Endothelial cell of umbilical vein (primary cell): ENCODE measurements around the gene GLIS2. TPM values are rescaled to one million over a fixed set of nuclear protein-coding genes. Genes with fewer than 3 reads are reported as not detected.

ENCODE experiments used
- BruUV-seq: library from RNA; stranded (reverse); fragments of 400-500 nt; replicated peaks from 2 replicates; lab custom pipeline; 2021; lab: Mats Ljungman, UMichigan
- CTCF ChIA-PET: fragments of 300-600, 350-600 bp; sonication (Branson Sonifier 250); formaldehyde crosslinking; loops from one replicate; lab custom pipeline; 2021; ENCODE audit warnings: antibody characterized with exemption, inconsistent platforms; lab: Charles Lee
- POLR2A ChIA-PET: fragments of 300-600, 350-600 bp; sonication (Branson Sonifier 250); formaldehyde crosslinking; loops from one replicate; lab custom pipeline; 2021; ENCODE audit warnings: antibody characterized with exemption, inconsistent platforms; lab: Charles Lee
- DNase-seq: peaks from one replicate; pipeline ENCODE4 v3.0.0-alpha.2; 2011; ENCODE audit warnings: low read depth, low spot score
- FAIRE-seq: peaks from 2 replicates; lab custom pipeline; 2011; peaks lifted over from hg19 to GRCh38; lab: Jason Lieb, UNC
- H2AFZ ChIP-seq: 2 replicates; pipeline ENCODE4 v1.6.0; 2012; ENCODE audit warnings: low read depth, low read length, control low read depth, inconsistent platforms
- H3K27ac ChIP-seq: 2 replicates; pipeline ENCODE4 v1.5.1; 2011; ENCODE audit warnings: low read depth, mild to moderate bottlenecking, control low read depth, low read length, moderate library complexity; ENCODE audit not compliant: insufficient read depth
- H3K27me3 ChIP-seq, 2 experiments: 2 replicates each; pipeline versions ENCODE4 v1.6.0 to v1.6.1; 2011; ENCODE audit warnings: low read length in 2 of 2, mixed read lengths in 1 of 2; ENCODE audit not compliant: control insufficient read depth in 2 of 2, insufficient read depth in 2 of 2
- H3K36me3 ChIP-seq, 2 experiments: 2 replicates in 1 of 2; 3 replicates in 1 of 2; pipeline ENCODE4 v1.5.1; 2011; ENCODE audit warnings: low read length in 2 of 2, mild to moderate bottlenecking in 1 of 2, moderate library complexity in 1 of 2; ENCODE audit not compliant: control insufficient read depth in 2 of 2, insufficient read depth in 2 of 2; ENCODE audit errors: extremely low read depth in 1 of 2
- H3K4me1 ChIP-seq: 3 replicates; pipeline ENCODE4 v1.5.1; 2011; ENCODE audit warnings: mild to moderate bottlenecking, low read length; ENCODE audit not compliant: control insufficient read depth, insufficient read depth; ENCODE audit errors: extremely low read depth
- H3K4me2 ChIP-seq: 2 replicates; pipeline ENCODE4 v1.6.1; 2011; ENCODE audit warnings: low read length, control low read depth, mixed read lengths; ENCODE audit not compliant: insufficient read depth
- H3K4me3 ChIP-seq, 3 experiments: fragments of 200-600 bp in 1 of 3; sonication (generic), shearing (Covaris generic) in 1 of 3; replicated peaks in 1 of 3; 2 replicates each; pipeline ENCODE4 v1.5.1; 2011 to 2016; ENCODE audit warnings: control low read depth in 3 of 3, low read length in 3 of 3, mild to moderate bottlenecking in 2 of 3, inconsistent platforms in 1 of 3, low read depth in 1 of 3, moderate library complexity in 1 of 3; ENCODE audit not compliant: insufficient read depth in 1 of 3
- H3K79me2 ChIP-seq: 2 replicates; pipeline ENCODE4 v1.6.0; 2012; ENCODE audit warnings: low read length, inconsistent platforms; ENCODE audit not compliant: control insufficient read depth, insufficient read depth
- H3K9ac ChIP-seq: replicated peaks from 2 replicates; pipeline ENCODE3; 2011; ENCODE audit warnings: low read length, control low read depth; ENCODE audit not compliant: insufficient read depth; ENCODE audit errors: extremely low read depth
- H3K9me1 ChIP-seq: replicated peaks from 3 replicates; pipeline ENCODE4 v1.6.0; 2011; ENCODE audit warnings: mild to moderate bottlenecking, low read length; ENCODE audit not compliant: control insufficient read depth, insufficient read depth; ENCODE audit errors: extremely low read depth
- H3K9me3 ChIP-seq: replicated peaks from 2 replicates; pipeline ENCODE4 v1.5.1; 2012; ENCODE audit warnings: low read length, inconsistent platforms; ENCODE audit not compliant: control insufficient read depth, insufficient read depth
- H4K20me1 ChIP-seq: replicated peaks from 2 replicates; pipeline ENCODE3; 2011; ENCODE audit warnings: mild to moderate bottlenecking, low read length; ENCODE audit not compliant: control insufficient read depth, insufficient read depth; ENCODE audit errors: extremely low read depth
- EZH2 ChIP-seq: IDR thresholded peaks from 2 replicates; pipeline ENCODE4 v1.6.1; 2012; ENCODE audit warnings: borderline replicate concordance, low read depth, mild to moderate bottlenecking, moderate library complexity, low read length, inconsistent platforms; ENCODE audit not compliant: severe bottlenecking
- FOS ChIP-seq: IDR thresholded peaks from 2 replicates; pipeline ENCODE4 v1.6.1; 2011; ENCODE audit warnings: mild to moderate bottlenecking, low read length, moderate library complexity, borderline replicate concordance; ENCODE audit not compliant: insufficient read depth
- GATA2 ChIP-seq: IDR thresholded peaks from 2 replicates; pipeline ENCODE4 v1.7.0; 2011; ENCODE audit warnings: low read depth, mild to moderate bottlenecking, moderate library complexity, mixed read lengths, low read length; ENCODE audit not compliant: insufficient read length, insufficient read depth
- JUN ChIP-seq: IDR thresholded peaks from 2 replicates; pipeline ENCODE4 v1.6.1; 2011; ENCODE audit warnings: borderline replicate concordance, low read depth; ENCODE audit not compliant: insufficient read length, insufficient read depth
- MYC ChIP-seq: IDR thresholded peaks from one replicate; pipeline ENCODE4 v1.6.1; 2011; ENCODE audit warnings: mild to moderate bottlenecking, low read depth, low read length
- POLR2A ChIP-seq: IDR thresholded peaks from 2 replicates; pipeline ENCODE4 v1.6.1; 2012; ENCODE audit warnings: low read depth, mild to moderate bottlenecking, control low read depth, low read length
- POLR2AphosphoS5 ChIP-seq: IDR thresholded peaks from 2 replicates; pipeline ENCODE4 v1.6.1; 2012; ENCODE audit warnings: low read depth, mild to moderate bottlenecking, control low read depth, low read length, moderate library complexity; ENCODE audit not compliant: insufficient read depth
- dilution Hi-C: fragments of 300-500 bp; cut with MboI; formaldehyde crosslinking; loops from one replicate; pipeline ENCODE4 v1.15.0; 2019; ENCODE audit warnings: low sequenced_read_pairs; ENCODE audit not compliant: extremely low pct_ligation_motif_present
- intact Hi-C: fragments of 100-400 bp; cut with micrococcal nuclease; formaldehyde crosslinking; loops from one replicate; pipeline ENCODE4 v1.10.0; 2022
- polyA plus RNA-seq, 4 experiments: library from polyadenylated mRNA; depleted of rRNA in 3 of 4; stranded (reverse) in 3 of 4; unstranded in 1 of 4; fragments of >200 nt; gene quantifications; 2 replicates each; pipeline versions ENCODE4 v1.2.1 to v1.2.3, GENCODE V29; 2011 to 2012; ENCODE audit warnings: missing spikeins in 1 of 4
- total RNA-seq: library from RNA; stranded (reverse); gene quantifications from 2 replicates; pipeline ENCODE4 v1.2.3, GENCODE V29; 2021
- TF ChIP-seq, protein P1 (sequence below): IDR thresholded peaks from 2 replicates; pipeline ENCODE4 v1.6.1; 2011; ENCODE audit not compliant: insufficient read depth, insufficient read length
- TF ChIP-seq, protein P2 (sequence below), 2 donors: IDR thresholded peaks; 1 replicate in 1 of 2; 2 replicates in 1 of 2; pipeline ENCODE4 v1.5.1; 2011; ENCODE audit warnings: low read length in 2 of 2, mild to moderate bottlenecking in 2 of 2, moderate library complexity in 2 of 2, control low read depth in 1 of 2, inconsistent platforms in 1 of 2, low read depth in 1 of 2; ENCODE audit not compliant: insufficient read depth in 1 of 2; ENCODE audit errors: extremely low read depth in 1 of 2

GLIS2 gene
- total and polyA plus RNA-seq, 2 donors (not counting 3 experiments of a cell fraction or from before 2014, with no cell fraction given) = 4.6 to 10.1 TPM

DNA sequence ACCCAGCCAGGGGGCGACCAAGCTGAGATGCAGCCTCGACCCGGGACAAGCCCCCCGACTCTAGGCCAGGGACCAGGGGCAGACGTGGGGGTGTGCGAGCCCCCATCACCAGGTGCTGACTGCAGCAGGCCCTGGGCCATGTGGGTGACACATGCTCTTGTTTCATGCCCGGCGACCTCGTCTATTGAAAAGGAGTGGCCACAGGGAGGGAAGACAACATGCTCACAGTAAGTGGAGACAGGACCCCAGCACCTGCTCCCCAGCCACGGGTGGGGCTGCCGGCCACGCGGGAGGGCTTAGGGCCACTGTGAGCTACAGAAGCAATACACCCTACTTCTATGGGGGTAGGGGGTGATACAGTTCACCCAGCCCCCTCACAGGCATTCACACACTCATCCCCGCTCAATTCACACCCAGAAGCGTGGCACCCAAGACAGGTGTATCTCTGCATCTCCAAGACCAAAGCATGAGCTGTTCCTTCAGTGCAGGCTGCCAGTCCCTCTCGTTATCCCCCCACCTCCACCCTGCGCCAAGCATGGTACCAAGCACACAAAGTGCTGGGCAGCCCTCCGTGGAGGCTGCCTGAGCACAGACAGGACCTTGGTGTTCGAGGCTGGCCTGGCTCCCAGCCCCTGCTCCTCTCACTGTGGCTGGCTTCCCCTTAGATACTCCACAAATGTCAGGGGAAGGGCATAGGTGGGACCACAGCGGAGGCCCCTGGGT, 69.4 kb downstream of the GLIS2 start:
- Histone ChIP-seq H4K20me1 (no peaks in the 10 kb centered on the region), H3K4me1 (peaks cover 22% of the 10 kb centered on the region), H3K27ac (no peak overlapping the region), H2AFZ (no peak overlapping the region), H3K9ac (no peak overlapping the region), H3K27me3 (no peaks in the 10 kb centered on the region), H3K36me3 (peaks cover 0 to 15% of the 10 kb centered on the region in 2 experiments), H3K9me3 (no peaks in the 10 kb centered on the region), H3K4me3 (no peak overlapping the region), H3K4me2 (no peak overlapping the region), H3K79me2 (no peaks in the 10 kb centered on the region), H3K9me1 (no peaks in the 10 kb centered on the region)
- FAIRE-seq (no peak), DNase-seq (no peak)
- TF ChIP-seq POLR2AphosphoS5 (no peak), GATA2 (no peak), MYC (no peak), JUN (no peak), EZH2 (no peak), POLR2A (no peak), FOS (no peak)
- TF ChIP-seq, protein P1, sequence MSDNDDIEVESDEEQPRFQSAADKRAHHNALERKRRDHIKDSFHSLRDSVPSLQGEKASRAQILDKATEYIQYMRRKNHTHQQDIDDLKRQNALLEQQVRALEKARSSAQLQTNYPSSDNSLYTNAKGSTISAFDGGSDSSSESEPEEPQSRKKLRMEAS = no peak
- TF ChIP-seq, protein P2, sequence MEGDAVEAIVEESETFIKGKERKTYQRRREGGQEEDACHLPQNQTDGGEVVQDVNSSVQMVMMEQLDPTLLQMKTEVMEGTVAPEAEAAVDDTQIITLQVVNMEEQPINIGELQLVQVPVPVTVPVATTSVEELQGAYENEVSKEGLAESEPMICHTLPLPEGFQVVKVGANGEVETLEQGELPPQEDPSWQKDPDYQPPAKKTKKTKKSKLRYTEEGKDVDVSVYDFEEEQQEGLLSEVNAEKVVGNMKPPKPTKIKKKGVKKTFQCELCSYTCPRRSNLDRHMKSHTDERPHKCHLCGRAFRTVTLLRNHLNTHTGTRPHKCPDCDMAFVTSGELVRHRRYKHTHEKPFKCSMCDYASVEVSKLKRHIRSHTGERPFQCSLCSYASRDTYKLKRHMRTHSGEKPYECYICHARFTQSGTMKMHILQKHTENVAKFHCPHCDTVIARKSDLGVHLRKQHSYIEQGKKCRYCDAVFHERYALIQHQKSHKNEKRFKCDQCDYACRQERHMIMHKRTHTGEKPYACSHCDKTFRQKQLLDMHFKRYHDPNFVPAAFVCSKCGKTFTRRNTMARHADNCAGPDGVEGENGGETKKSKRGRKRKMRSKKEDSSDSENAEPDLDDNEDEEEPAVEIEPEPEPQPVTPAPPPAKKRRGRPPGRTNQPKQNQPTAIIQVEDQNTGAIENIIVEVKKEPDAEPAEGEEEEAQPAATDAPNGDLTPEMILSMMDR (IDR thresholded peaks at IDR 0.05; ENCODE audit: extremely low read depth in 1 of 2, insufficient read depth in 1 of 2, low read depth in 1 of 2, low read length in 2 of 2) = no peak
- POLR2A ChIA-PET = no interaction called here
- no TSS peak for BruUV-seq
- intact Hi-C loops (no loop called here), dilution Hi-C loops (no loop called here)
- CTCF ChIA-PET = interaction anchor here (2.5 kb wide), 1 partner anchor 18 kb away, joined by 18 read pairs; no protein-coding TSS in a partner anchor
